ENCODE results near the gene ARHGAP6.

The ARHGAP6 gene

DNA sequence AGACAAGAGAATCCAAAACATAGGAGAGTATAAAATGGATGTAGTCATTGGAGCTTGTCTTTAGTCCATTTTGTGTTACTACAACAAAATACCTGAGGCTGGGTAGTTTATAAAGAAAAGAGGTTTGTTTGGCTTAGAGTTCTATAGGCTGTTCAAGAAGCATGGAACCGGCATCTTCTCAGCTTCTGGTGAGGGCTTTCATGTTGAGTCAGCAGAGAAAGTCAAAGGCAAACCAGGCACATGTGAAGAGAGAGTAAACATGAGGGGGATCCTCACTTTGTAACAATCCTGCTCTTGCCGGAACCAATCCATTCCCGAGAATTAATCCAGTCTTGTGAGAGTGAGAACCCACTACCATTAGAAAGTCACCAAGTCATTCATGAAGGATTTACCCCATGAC lies 562.7 kb downstream of the ARHGAP6 start:
- DNase-seq, result no peak

DNA sequence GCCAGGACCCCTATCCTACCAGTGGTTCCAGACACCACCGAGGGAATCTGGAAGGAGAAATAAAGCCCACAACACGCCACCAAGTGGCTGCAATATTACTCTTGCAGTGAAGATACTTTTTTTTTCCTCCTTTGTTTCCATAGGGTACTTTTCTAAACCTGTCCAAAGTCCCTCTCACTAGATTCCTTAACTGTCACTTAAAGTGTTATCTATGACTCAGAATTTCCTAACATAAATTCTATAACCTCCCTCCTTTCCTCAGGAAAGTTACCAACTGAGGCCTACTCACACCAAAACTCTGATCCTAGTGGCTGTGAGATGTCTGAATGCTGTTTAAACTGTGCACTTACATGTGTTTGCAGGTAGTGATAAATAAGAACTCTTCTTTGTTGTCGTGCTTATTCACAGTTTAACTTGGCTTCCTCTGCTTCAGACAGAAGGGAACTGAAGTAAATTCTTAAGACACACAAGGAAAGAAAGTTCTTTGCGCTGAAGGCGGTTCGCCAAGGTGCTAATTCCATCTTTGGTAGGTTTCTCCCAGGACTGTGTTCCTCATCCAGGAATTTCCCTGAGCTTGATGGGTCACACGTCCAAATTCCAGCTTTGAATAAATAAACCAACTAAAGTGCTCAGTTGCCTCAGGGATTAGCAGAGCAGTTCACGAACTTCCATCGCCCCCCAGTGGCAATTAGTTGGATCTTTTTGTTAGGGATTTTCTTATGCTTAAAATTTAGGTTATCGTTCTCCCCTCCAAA lies 565.3 kb downstream of the ARHGAP6 start:
- no peak for DNase-seq

DNA sequence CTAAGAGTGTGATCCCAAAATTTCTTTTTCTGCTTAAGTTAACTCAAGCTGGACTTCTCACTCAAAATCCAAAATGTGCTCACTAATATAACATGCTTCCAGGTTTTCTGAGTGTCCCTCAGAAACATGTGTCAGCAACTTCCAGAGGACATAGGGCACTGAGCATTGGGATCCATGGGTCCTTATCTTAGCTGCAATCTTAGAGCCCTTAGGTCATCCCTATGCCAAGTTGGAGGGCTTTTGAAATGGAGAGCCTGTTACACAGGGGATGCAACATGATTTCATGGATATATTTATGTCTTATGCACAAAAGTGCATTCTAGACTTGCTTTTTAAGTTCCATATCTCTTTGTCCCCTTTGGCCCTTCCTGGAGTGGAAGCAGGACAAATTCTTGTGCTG lies 566.3 kb downstream of the ARHGAP6 start:
- DNase-seq, result no peak

DNA sequence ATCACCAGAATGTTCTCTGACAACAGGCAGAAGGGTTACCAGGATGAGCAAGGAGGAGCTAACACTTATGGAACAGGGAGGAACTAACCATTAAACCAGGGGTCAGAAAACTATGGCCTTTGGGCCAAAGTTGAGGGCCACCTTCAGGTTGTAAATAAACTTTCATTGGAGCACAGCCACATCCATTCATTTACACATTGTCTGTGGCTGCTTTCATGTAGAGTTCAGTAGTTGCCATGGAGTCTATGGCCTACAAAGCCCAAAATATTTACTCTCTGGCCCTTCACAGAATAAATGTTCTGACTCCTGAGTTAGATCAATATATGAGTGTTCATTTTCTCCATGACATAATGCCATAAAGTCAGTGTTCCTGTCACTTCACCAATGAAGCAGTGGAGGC lies 567.8 kb downstream of the ARHGAP6 start:
- DNase-seq, result no peak

DNA sequence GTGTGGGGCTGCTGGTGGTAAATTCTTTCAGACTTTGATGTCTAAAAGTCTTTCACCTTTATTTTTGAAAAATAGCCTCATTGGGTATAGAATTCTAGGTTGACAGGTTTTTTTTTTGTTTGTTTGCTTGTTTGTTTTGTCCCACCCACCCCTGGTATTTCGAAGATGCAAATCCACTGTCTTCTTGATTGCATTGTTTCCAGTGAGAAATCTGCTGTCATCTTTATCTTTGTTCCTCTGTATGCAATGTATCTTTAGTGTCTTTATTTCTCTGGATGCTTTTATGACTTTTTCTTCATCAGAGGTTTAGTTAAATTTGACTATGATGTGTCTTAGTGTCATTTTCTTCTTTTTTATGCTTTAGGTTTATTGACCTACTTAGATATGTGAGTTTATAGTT lies 575.9 kb downstream of the ARHGAP6 start:
- no peak for DNase-seq

Data from suppressor macrophage (primary cell).